ENCODE results near the gene SYNE3.

SYNE3 gene

DNA sequence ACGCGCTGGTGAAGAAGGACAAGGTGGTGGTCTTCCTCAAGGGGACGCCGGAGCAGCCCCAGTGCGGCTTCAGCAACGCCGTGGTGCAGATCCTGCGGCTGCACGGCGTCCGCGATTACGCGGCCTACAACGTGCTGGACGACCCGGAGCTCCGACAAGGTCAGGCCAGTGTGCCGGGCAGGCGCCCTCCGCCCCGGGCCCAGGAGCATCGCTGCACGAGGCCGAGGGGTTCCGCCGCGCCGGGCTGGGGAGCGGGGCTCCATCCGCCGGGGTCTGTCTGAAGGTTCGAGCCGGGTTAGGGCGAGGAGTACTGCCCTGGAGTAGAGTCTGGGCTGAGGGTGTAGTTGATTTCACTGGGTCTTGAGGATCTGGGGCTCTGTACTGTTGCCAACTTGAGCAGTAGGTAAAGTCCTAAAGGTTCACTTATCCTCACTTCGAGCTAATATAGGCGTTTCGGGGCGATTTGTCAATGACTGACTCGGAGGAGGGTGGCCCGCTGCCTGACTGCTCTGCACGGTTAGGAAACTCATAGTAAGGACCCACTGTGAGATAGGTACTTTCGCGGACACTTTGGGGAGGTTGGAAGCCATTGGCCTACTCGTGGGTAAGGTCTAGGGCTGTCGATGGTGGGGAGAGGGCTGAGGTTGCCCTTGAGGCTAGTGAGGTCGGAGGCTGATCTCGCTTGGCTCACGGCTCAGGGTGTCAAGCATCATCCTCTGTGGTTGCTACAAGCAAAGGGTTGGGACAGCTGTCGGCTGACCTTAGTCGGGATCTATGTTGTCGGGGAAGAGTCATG, 19.0 kb upstream of the SYNE3 start:
- no peak overlapping the region for H2BK120ac ChIP-seq (ENCODE audit: insufficient read depth, low read length, poor library complexity)
- peak overlapping the region; percentile 72 for H4K8ac ChIP-seq (ENCODE audit: low read depth, low read length)
- peak overlapping the region; percentile 4 for H3K18ac ChIP-seq (ENCODE audit: low read length)
- H4K12ac ChIP-seq (ENCODE audit: low read depth, low read length) = peak overlapping the region; percentile 28
- H3K9ac ChIP-seq (ENCODE audit: low read length) = peak overlapping the region; percentile 96
- H3K4me1 ChIP-seq (ENCODE audit: control insufficient read depth in 1 of 2, insufficient read depth in 2 of 2, low read length in 2 of 2) = peaks cover 16 to 17% of the 10 kb centered on the region in 2 experiments
- H2AFZ ChIP-seq (ENCODE audit: insufficient read depth, low read length, poor library complexity) = peak overlapping the region; percentile 42
- peak overlapping the region; percentile 46 for H3K14ac ChIP-seq (ENCODE audit: low read length)
- peak overlapping the region; percentile 98 for H3K4me3 ChIP-seq (ENCODE audit: low read depth, low read length)
- no peaks in the 10 kb centered on the region for H3K27me3 ChIP-seq (ENCODE audit: insufficient read depth, low read length)
- peak overlapping the region; percentile 43 for H2AK5ac ChIP-seq (ENCODE audit: low read length)
- no CpG with 5 or more reads among the region's 52 CpGs for WGBS (ENCODE audit: extremely low coverage, insufficient coverage, insufficient read length)
- H3K23ac ChIP-seq (ENCODE audit: low read length) = no peak overlapping the region
- peak overlapping the region; percentile 17 for H4K91ac ChIP-seq (ENCODE audit: low read depth, low read length)
- H3K79me1 ChIP-seq (ENCODE audit: low read length) = peaks cover 3% of the 10 kb centered on the region
- H3K79me2 ChIP-seq (ENCODE audit: control insufficient read depth, insufficient read depth, low read length, poor library complexity) = peaks cover 16% of the 10 kb centered on the region
- H3K27ac ChIP-seq (ENCODE audit: low read depth, low read length) = peak overlapping the region; percentile 22
- H3K9me3 ChIP-seq (ENCODE audit: insufficient read depth, low read depth, low read length) = no peaks in the 10 kb centered on the region
- no peak overlapping the region for H2BK12ac ChIP-seq (ENCODE audit: low read length)
- peak overlapping the region; percentile 84 for H3K4me2 ChIP-seq (ENCODE audit: low read length)
- peak overlapping the region; percentile 73 for H3K4ac ChIP-seq (ENCODE audit: low read depth, low read length)
- DNase-seq = no peak
- H2BK5ac ChIP-seq (ENCODE audit: low read depth, low read length, poor library complexity) = no peak overlapping the region
- no peaks in the 10 kb centered on the region for H3K36me3 ChIP-seq (ENCODE audit: control insufficient read depth in 1 of 2, insufficient read depth in 2 of 2, low read length in 2 of 2)

DNA sequence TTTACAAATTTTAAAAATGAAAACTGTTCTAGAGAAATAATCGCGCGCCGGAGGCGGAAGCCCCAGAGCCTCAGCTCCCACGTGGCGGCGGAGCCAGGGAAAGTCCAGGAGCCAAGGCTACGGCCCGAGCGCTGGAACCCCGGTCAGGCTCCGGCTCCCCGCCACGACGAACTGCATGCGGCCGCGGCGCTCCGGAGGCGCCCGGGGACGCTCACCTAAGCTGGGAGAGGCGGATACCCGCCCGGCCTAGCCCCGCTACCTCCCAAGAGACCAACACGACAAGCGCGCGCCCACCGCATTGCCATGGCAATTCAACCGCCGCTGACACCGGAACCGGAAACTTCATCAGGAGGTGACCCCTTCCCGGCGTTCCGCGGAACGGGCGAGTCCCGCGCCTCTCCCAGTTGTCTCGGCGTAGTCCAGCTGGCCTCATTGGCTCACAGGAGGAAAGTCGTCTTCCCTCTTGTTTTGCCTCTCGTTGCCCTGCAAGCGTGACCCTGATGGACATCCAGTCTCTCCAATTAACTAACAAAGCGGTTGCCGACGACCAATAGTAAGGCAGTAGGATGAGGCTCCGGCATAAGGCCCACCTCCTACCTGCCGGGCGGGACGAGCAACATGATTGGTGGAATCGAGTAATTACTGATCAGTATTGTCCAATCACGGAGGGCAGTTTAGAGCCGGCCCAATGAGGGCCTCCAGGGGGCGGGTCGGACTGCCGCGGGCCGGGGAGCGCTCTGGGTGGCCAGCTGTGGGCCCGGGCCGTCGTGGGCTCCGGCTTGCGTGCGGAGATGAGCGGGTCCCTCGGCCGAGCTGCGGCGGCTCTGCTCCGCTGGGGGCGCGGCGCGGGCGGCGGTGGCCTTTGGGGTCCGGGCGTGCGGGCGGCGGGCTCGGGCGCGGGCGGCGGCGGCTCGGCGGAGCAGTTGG, 18.1 kb upstream of the SYNE3 start, which contains the start of gene GLRX5:
TSS of gene GLRX5 (plus strand) at position 752 of the 927 bp plus-strand sequence. CDS start at position 792, 40 bp downstream.
- Histone ChIP-seq H3K79me2 (ENCODE audit: control insufficient read depth, insufficient read depth, low read length, poor library complexity) (peaks cover 16% of the 10 kb centered on the region), H3K4me2 (ENCODE audit: low read length) (peak within 1 kb of the TSS; percentile 84), H3K18ac (ENCODE audit: low read length) (peak within 1 kb of the TSS; percentile 65), H3K27ac (ENCODE audit: low read depth, low read length) (peak within 1 kb of the TSS; percentile 80), H4K91ac (ENCODE audit: low read depth, low read length) (peak within 1 kb of the TSS; percentile 65), H2BK120ac (ENCODE audit: insufficient read depth, low read length, poor library complexity) (peak within 1 kb of the TSS; percentile 61), H4K12ac (ENCODE audit: low read depth, low read length) (peak within 1 kb of the TSS; percentile 74), H3K27me3 (ENCODE audit: insufficient read depth, low read length) (no peaks in the 10 kb centered on the region), H3K9me3 (ENCODE audit: insufficient read depth, low read depth, low read length) (no peaks in the 10 kb centered on the region), H3K4me1 (ENCODE audit: control insufficient read depth in 1 of 2, insufficient read depth in 2 of 2, low read length in 2 of 2) (peaks cover 16 to 17% of the 10 kb centered on the region in 2 experiments), H3K14ac (ENCODE audit: low read length) (peak within 1 kb of the TSS; percentile 88), H2AK5ac (ENCODE audit: low read length) (peak within 1 kb of the TSS; percentile 43), H3K4me3 (ENCODE audit: low read depth, low read length) (peak within 1 kb of the TSS; percentile 98), H2AFZ (ENCODE audit: insufficient read depth, low read length, poor library complexity) (peak within 1 kb of the TSS; percentile 66), H2BK5ac (ENCODE audit: low read depth, low read length, poor library complexity) (peak within 1 kb of the TSS; percentile 53), H3K9ac (ENCODE audit: low read length) (peak within 1 kb of the TSS; percentile 96), H3K79me1 (ENCODE audit: low read length) (peaks cover 3% of the 10 kb centered on the region), H3K4ac (ENCODE audit: low read depth, low read length) (peak within 1 kb of the TSS; percentile 77), H3K36me3 (ENCODE audit: control insufficient read depth in 1 of 2, insufficient read depth in 2 of 2, low read length in 2 of 2) (no peaks in the 10 kb centered on the region), H2BK12ac (ENCODE audit: low read length) (no peak within 1 kb of the TSS), H3K23ac (ENCODE audit: low read length) (no peak within 1 kb of the TSS), H4K8ac (ENCODE audit: low read depth, low read length) (peak within 1 kb of the TSS; percentile 89)
- peak; percentile 99 to 100 for DNase-seq
- WGBS (ENCODE audit: extremely low coverage, insufficient coverage, insufficient read length) = no CpG with 5 or more reads among the region's 97 CpGs

DNA sequence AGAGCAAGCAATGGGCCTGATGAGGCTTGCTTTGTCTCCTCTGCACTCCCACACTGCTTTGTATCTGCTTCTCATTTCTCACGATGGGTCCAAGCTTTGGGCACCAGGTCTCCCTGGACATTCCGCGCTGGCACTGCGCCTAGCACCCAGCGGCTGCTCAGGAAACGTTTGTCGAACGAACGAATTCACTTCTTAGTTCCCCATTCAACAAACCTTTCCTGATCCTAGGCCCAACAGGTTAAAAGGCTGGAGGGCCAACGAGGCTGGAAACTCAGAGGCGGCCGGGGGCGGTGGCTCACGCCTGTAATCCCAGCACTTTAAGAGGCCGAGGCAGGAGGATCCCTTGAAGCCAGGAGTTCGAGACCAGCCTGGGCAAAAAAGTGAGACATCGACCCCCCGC, 17.4 kb upstream of the SYNE3 start:
- Histone ChIP-seq H2BK120ac (ENCODE audit: insufficient read depth, low read length, poor library complexity) (no peak overlapping the region), H3K9me3 (ENCODE audit: insufficient read depth, low read depth, low read length) (no peaks in the 10 kb centered on the region), H3K27ac (ENCODE audit: low read depth, low read length) (no peak overlapping the region), H3K36me3 (ENCODE audit: control insufficient read depth in 1 of 2, insufficient read depth in 2 of 2, low read length in 2 of 2) (no peaks in the 10 kb centered on the region), H4K8ac (ENCODE audit: low read depth, low read length) (peak overlapping the region; percentile 24), H3K79me1 (ENCODE audit: low read length) (peaks cover 3% of the 10 kb centered on the region), H3K4me3 (ENCODE audit: low read depth, low read length) (peak overlapping the region; percentile 64), H4K91ac (ENCODE audit: low read depth, low read length) (peak overlapping the region; percentile 36), H3K4me1 (ENCODE audit: control insufficient read depth in 1 of 2, insufficient read depth in 2 of 2, low read length in 2 of 2) (peaks cover 16 to 17% of the 10 kb centered on the region in 2 experiments), H3K27me3 (ENCODE audit: insufficient read depth, low read length) (no peaks in the 10 kb centered on the region), H3K14ac (ENCODE audit: low read length) (peak overlapping the region; percentile 31), H2BK12ac (ENCODE audit: low read length) (no peak overlapping the region), H2AK5ac (ENCODE audit: low read length) (peak overlapping the region; percentile 8), H3K4me2 (ENCODE audit: low read length) (peak overlapping the region; percentile 67), H3K9ac (ENCODE audit: low read length) (peak overlapping the region; percentile 49), H3K79me2 (ENCODE audit: control insufficient read depth, insufficient read depth, low read length, poor library complexity) (peaks cover 15% of the 10 kb centered on the region), H3K23ac (ENCODE audit: low read length) (no peak overlapping the region), H2AFZ (ENCODE audit: insufficient read depth, low read length, poor library complexity) (no peak overlapping the region), H2BK5ac (ENCODE audit: low read depth, low read length, poor library complexity) (no peak overlapping the region), H3K4ac (ENCODE audit: low read depth, low read length) (peak overlapping the region; percentile 77), H3K18ac (ENCODE audit: low read length) (no peak overlapping the region), H4K12ac (ENCODE audit: low read depth, low read length) (peak overlapping the region; percentile 11)
- WGBS (ENCODE audit: extremely low coverage, insufficient coverage, insufficient read length) = no CpG with 5 or more reads among the region's 18 CpGs
- peak in 1 of 2 donors; percentile 41 for DNase-seq

DNA sequence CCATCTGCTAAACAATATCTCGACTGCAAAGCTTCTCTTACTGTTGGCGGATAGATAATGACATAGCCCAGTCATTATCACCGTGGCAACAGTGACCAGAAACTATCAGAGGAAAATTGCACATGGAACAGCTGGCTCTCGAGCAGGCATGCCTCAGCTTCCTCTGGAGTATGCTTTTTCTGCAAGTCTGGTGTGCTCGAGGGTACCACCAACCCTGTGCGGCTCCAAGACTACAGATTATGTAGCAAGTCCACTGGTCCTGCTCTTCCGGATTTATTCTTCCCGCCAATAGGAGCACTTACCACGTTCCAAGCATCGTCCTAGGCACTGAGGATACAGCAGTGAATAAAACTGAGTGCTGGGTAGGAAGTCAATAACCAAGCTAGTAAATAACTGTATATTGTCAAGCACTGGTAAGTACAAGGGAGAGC, 17.0 kb upstream of the SYNE3 start:
- Histone ChIP-seq H3K18ac (ENCODE audit: low read length) (no peak overlapping the region), H3K36me3 (ENCODE audit: control insufficient read depth in 1 of 2, insufficient read depth in 2 of 2, low read length in 2 of 2) (no peaks in the 10 kb centered on the region), H3K14ac (ENCODE audit: low read length) (no peak overlapping the region), H2BK120ac (ENCODE audit: insufficient read depth, low read length, poor library complexity) (no peak overlapping the region), H2AFZ (ENCODE audit: insufficient read depth, low read length, poor library complexity) (no peak overlapping the region), H3K27ac (ENCODE audit: low read depth, low read length) (no peak overlapping the region), H3K79me1 (ENCODE audit: low read length) (peaks cover 3% of the 10 kb centered on the region), H3K23ac (ENCODE audit: low read length) (no peak overlapping the region), H3K27me3 (ENCODE audit: insufficient read depth, low read length) (no peaks in the 10 kb centered on the region), H2AK5ac (ENCODE audit: low read length) (no peak overlapping the region), H3K9ac (ENCODE audit: low read length) (peak overlapping the region; percentile 49), H3K79me2 (ENCODE audit: control insufficient read depth, insufficient read depth, low read length, poor library complexity) (peaks cover 14% of the 10 kb centered on the region), H3K4me1 (ENCODE audit: control insufficient read depth in 1 of 2, insufficient read depth in 2 of 2, low read length in 2 of 2) (peaks cover 16 to 17% of the 10 kb centered on the region in 2 experiments), H3K4me3 (ENCODE audit: low read depth, low read length) (peak overlapping the region; percentile 64), H3K4ac (ENCODE audit: low read depth, low read length) (peak overlapping the region; percentile 77), H2BK12ac (ENCODE audit: low read length) (no peak overlapping the region), H2BK5ac (ENCODE audit: low read depth, low read length, poor library complexity) (no peak overlapping the region), H4K12ac (ENCODE audit: low read depth, low read length) (no peak overlapping the region), H4K8ac (ENCODE audit: low read depth, low read length) (peak overlapping the region; percentile 24), H4K91ac (ENCODE audit: low read depth, low read length) (no peak overlapping the region), H3K4me2 (ENCODE audit: low read length) (peak overlapping the region; percentile 67), H3K9me3 (ENCODE audit: insufficient read depth, low read depth, low read length) (no peaks in the 10 kb centered on the region)
- peak; percentile 30 to 61 for DNase-seq
- no CpG with 5 or more reads among the region's 10 CpGs for WGBS (ENCODE audit: extremely low coverage, insufficient coverage, insufficient read length)

All from trophoblast cell (in vitro differentiated cells and primary cell).